ENCODE results near the gene S100A11.

Gene S100A11

GRCh38 chr1:152013664-152014237 is 23.1 kb downstream of the S100A11 start:
- ChIA-PET CTCF (interaction anchor here (0.6 to 1.4 kb wide), 11 partner anchors 9 to 116 kb away, joined by 3 to 5 read pairs (median 3); no protein-coding TSS in a partner anchor), POLR2A (ENCODE audit: low non-redundant PET) (no interaction called here)
- H3K27ac ChIP-seq: no peak overlapping the region
- peak; percentile 39 for TF ChIP-seq CTCF (conservative IDR thresholded peaks at IDR 0.05; ENCODE audit: low read depth)
- DNase-seq (ENCODE audit: low spot score): no peak

- TF ChIP-seq CTCF (conservative IDR thresholded peaks at IDR 0.05; ENCODE audit: low read depth): no peak
- ChIA-PET POLR2A (ENCODE audit: low non-redundant PET) (no interaction called here), CTCF (interaction anchor here (0.6 to 0.9 kb wide), 2 partner anchors 8 to 1707 kb away, joined by 3 to 5 read pairs; no protein-coding TSS in a partner anchor)
- no peak for DNase-seq (ENCODE audit: low spot score)
- H3K27ac ChIP-seq: no peak overlapping the region
These were observed 27.1 kb downstream of the S100A11 start for GRCh38 chr1:152009691-152010090.

- ChIA-PET CTCF (interaction anchor here (0.6 to 0.7 kb wide), 2 partner anchors 65 to 73 kb away, joined by 3 read pairs; no protein-coding TSS in a partner anchor), POLR2A (ENCODE audit: low non-redundant PET) (no interaction called here)
- no peak overlapping the region for H3K27ac ChIP-seq
- no peak for DNase-seq (ENCODE audit: low spot score)
- no peak for TF ChIP-seq CTCF (conservative IDR thresholded peaks at IDR 0.05; ENCODE audit: low read depth)
These were observed 29.8 kb downstream of the S100A11 start for GRCh38 chr1:152007047-152007446.

GRCh38 chr1:152005360-152005912 is 31.4 kb downstream of the S100A11 start:
- ChIA-PET CTCF (interaction anchor here (1.2 kb wide), 1 partner anchor 8 kb away, joined by 3 read pairs; no protein-coding TSS in a partner anchor), POLR2A (ENCODE audit: low non-redundant PET) (no interaction called here)
- H3K27ac ChIP-seq: no peak overlapping the region
- TF ChIP-seq CTCF (conservative IDR thresholded peaks at IDR 0.05; ENCODE audit: low read depth): no peak
- no peak for DNase-seq (ENCODE audit: low spot score)

GRCh38 chr1:152003846-152004442 is 32.9 kb downstream of the S100A11 start:
- CTCF ChIA-PET: interaction anchor here (0.7 to 5.1 kb wide), 4 partner anchors 10 to 167 kb away, joined by 3 to 28 read pairs (median 3); no protein-coding TSS in a partner anchor
- no peak for DNase-seq (ENCODE audit: low spot score)
- POLR2A ChIA-PET (ENCODE audit: low non-redundant PET): no interaction called here
- no peak for TF ChIP-seq CTCF (conservative IDR thresholded peaks at IDR 0.05; ENCODE audit: low read depth)
- peak overlapping the region; percentile 6; the same call in 1 of the 2 replicates for H3K27ac ChIP-seq

GRCh38 chr1:152002960-152003359 is 33.8 kb downstream of the S100A11 start:
- H3K27ac ChIP-seq: peak overlapping the region; percentile 93
- DNase-seq (ENCODE audit: low spot score): no peak
- no peak for TF ChIP-seq CTCF (conservative IDR thresholded peaks at IDR 0.05; ENCODE audit: low read depth)
- ChIA-PET CTCF (interaction anchor here (0.7 to 5.1 kb wide), 2 partner anchors 35 to 69 kb away, joined by 3 to 28 read pairs; no protein-coding TSS in a partner anchor), POLR2A (ENCODE audit: low non-redundant PET) (no interaction called here)

Data from RWPE1 (cell line).